AG04450 (cell line): ENCODE data around the gene SCIMP. TPM values are rescaled to one million over a fixed set of nuclear protein-coding genes. Genes with fewer than 3 reads are reported as not detected.

Experiments used
- CTCF ChIA-PET: fragments of 300-600, 350-600 bp; formaldehyde crosslinking; extraction: SDS; loops from one replicate; lab custom pipeline; 2022; ENCODE audit warnings: antibody characterized with exemption, inconsistent platforms; lab: Charles Lee
- POLR2A ChIA-PET: fragments of 350-600 bp; formaldehyde crosslinking; extraction: SDS; loops from one replicate; lab custom pipeline; 2021; ENCODE audit warnings: antibody characterized with exemption, inconsistent platforms; lab: Yijun Ruan, JAX
- DNase-seq: peaks from one replicate; pipeline ENCODE4 v3.0.0-alpha.2; 2011; ENCODE audit warnings: low read depth, low spot score
- H3K27ac ChIP-seq: one replicate; pipeline ENCODE4 v1.5.1; 2012; ENCODE audit warnings: low read depth, low read length, control low read depth
- H3K27me3 ChIP-seq: one replicate; pipeline ENCODE4 v1.6.0; 2012; ENCODE audit warnings: low read length; ENCODE audit not compliant: control insufficient read depth, insufficient read depth
- H3K4me3 ChIP-seq: 2 replicates; pipeline ENCODE4 v1.5.1; 2011; ENCODE audit warnings: mild to moderate bottlenecking, low read depth, low read length, control low read depth
- H3K9me3 ChIP-seq: 2 replicates; pipeline ENCODE4 v1.5.1; 2012; ENCODE audit warnings: low read length; ENCODE audit not compliant: control insufficient read depth, insufficient read depth
- polyA plus RNA-seq: library from polyadenylated mRNA; depleted of rRNA; stranded (reverse); fragments of >200 nt; gene quantifications from 2 replicates; pipeline ENCODE4 v1.2.3, GENCODE V29; 2011
- TF ChIP-seq, protein P1 (sequence below): IDR thresholded peaks from 2 replicates; pipeline ENCODE4 v1.5.1; 2011; ENCODE audit warnings: low read depth, low read length, control low read depth, inconsistent platforms

The SCIMP gene
- polyA plus RNA-seq, 1 experiment, result not detected

DNA sequence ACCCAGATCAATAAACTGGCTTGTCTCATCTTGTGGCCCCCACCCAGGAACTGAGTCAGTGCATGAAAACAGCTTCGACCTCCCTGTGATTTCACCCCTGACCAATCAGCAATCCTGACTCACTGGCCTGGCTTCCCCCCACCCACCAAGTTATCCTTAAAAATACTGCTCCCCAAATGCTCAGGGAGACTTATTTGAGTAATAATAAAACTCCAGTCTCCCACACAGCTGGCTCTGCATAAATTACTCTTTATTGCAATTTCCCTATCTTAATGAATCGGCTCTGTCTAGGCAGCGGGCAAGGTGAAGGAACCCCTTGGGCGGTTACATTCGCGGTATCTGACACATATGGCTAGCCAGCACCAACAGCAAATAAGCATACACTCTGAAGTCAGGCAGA, 37.7 kb upstream of the SCIMP start:
- Histone ChIP-seq H3K27ac (no peak overlapping the region), H3K4me3 (no peak overlapping the region), H3K27me3 (peaks cover 4% of the 10 kb centered on the region), H3K9me3 (no peaks in the 10 kb centered on the region; the same call in 1 of the 2 replicates)
- ChIA-PET POLR2A (no interaction called here), CTCF (no interaction called here)
- TF ChIP-seq, protein P1, sequence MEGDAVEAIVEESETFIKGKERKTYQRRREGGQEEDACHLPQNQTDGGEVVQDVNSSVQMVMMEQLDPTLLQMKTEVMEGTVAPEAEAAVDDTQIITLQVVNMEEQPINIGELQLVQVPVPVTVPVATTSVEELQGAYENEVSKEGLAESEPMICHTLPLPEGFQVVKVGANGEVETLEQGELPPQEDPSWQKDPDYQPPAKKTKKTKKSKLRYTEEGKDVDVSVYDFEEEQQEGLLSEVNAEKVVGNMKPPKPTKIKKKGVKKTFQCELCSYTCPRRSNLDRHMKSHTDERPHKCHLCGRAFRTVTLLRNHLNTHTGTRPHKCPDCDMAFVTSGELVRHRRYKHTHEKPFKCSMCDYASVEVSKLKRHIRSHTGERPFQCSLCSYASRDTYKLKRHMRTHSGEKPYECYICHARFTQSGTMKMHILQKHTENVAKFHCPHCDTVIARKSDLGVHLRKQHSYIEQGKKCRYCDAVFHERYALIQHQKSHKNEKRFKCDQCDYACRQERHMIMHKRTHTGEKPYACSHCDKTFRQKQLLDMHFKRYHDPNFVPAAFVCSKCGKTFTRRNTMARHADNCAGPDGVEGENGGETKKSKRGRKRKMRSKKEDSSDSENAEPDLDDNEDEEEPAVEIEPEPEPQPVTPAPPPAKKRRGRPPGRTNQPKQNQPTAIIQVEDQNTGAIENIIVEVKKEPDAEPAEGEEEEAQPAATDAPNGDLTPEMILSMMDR, result no peak
- no peak for DNase-seq

DNA sequence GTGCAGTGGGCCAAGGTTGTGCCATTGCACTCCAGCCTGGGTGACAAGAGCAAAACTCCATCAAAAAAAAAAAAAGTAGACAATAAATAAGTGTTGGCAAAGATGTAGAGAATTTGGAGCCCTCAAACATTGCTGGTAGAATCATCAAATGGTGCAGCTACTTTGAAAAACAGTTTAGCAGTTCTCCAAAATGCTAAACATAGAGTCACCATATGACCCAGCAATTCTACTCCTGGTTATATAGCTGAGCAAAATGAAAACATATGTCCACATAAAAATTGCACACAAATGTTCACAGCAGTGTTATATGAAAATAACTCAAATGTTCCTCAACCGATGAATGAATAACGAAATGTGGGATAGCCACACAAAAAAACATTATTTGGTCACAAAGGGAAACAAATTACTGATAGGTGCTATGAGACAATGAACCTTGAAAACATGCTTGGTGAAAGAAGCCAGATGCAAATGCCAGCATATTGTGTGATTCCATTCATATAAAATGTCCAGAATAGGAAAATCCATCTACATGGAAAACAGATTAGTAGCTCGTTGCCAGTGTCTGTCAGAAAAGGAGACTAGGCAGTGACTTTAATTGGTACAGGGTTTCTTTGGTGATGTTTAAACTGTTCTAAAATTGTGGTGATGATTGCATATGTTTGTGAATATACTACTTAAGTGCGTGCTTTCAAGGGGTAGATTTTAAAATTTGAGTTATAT, 34.7 kb upstream of the SCIMP start:
- Histone ChIP-seq H3K9me3 (no peaks in the 10 kb centered on the region; the same call in 1 of the 2 replicates), H3K27me3 (no peaks in the 10 kb centered on the region), H3K4me3 (no peak overlapping the region), H3K27ac (no peak overlapping the region)
- no peak for DNase-seq
- ChIA-PET POLR2A (interaction anchor here (0.8 kb wide), 1 partner anchor 833 kb away, joined by 9 read pairs; no protein-coding TSS in a partner anchor), CTCF (interaction anchor here (0.7 kb wide), 2 partner anchors 139 to 856 kb away, joined by 3 read pairs; no protein-coding TSS in a partner anchor)
- TF ChIP-seq, protein P1, result no peak

DNA sequence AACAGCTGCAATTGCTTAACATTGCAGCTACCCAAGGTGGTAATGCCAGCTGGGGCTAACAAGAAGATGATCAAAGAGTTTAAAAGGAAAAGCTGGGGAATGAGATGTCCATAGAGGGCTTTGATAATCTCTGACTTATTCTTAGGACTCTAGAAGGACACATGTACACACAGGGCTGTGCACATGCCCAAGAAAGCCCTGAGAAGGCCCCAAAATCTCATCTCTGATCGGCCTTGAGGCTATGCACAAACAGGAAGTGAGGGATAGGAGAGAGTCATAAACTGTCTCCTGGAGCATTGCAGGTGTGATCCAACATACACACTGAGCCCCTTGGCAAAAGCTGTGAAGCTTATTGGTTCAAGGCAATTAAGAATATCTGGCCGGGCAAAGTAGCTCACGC, 30.2 kb upstream of the SCIMP start:
- Histone ChIP-seq H3K4me3 (no peak overlapping the region), H3K27ac (no peak overlapping the region), H3K27me3 (no peaks in the 10 kb centered on the region), H3K9me3 (no peaks in the 10 kb centered on the region; the same call in 1 of the 2 replicates)
- TF ChIP-seq, protein P1, result no peak
- POLR2A ChIA-PET, result interaction anchor here (0.7 kb wide), 1 partner anchor 186 kb away, joined by 7 read pairs; the partner anchor contains the start of gene ZFP3
- CTCF ChIA-PET, result interaction anchor here (0.6 to 1.8 kb wide), 2 partner anchors 175 to 1629 kb away, joined by 3 to 6 read pairs; partner anchors contain the start of gene C1QBP
- DNase-seq, result no peak

DNA sequence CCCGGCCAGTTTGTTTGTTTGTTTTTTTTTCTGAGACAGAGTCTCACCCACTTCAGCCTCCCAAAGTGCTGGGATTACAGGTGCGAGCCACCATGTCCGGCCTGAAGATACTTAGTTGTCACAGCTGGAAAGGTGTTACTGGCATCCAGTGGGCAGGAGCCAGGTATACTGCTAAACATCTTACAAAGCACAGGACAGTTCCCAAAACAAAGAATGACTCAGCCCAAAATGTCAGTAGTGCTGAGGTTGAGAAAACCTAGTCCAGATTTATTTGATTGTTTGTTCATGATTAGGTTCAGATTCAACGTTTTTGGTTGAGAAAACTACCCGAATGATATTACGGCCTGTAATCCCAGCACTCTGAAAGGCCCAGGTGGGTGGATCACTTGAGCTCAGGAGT, 28.8 kb upstream of the SCIMP start:
- CTCF ChIA-PET, result no interaction called here

More for the DNA sequence above, 28.8 kb upstream of the SCIMP start:
- Histone ChIP-seq H3K9me3 (no peaks in the 10 kb centered on the region; the same call in 1 of the 2 replicates), H3K4me3 (no peak overlapping the region), H3K27ac (no peak overlapping the region), H3K27me3 (no peaks in the 10 kb centered on the region)
- TF ChIP-seq, protein P1, result no peak
- no peak for DNase-seq
- POLR2A ChIA-PET, result no interaction called here
